ENCODE results near the gene PAK5. TPM values are rescaled to one million over a fixed set of nuclear protein-coding genes. Genes with fewer than 3 reads are reported as not detected.

The PAK5 gene
- total RNA-seq, 1 experiment from 2014 or later = not detected

- no peaks in the 10 kb centered on the region for H3K4me1 ChIP-seq (replicated peaks; ENCODE audit: insufficient read depth)
- H3K4me3 ChIP-seq = no peak overlapping the region
- H3K9me3 ChIP-seq (ENCODE audit: insufficient read depth, low read depth) = no peaks in the 10 kb centered on the region
- H3K9me2 ChIP-seq (ENCODE audit: insufficient read depth) = no peaks in the 10 kb centered on the region
- no peaks in the 10 kb centered on the region for H3K36me3 ChIP-seq (ENCODE audit: low read depth)
- H3F3A ChIP-seq (ENCODE audit: insufficient read depth, low read depth) = no peaks in the 10 kb centered on the region
- no TSS peak for BruUV-seq (replicated peaks)
- H3K79me2 ChIP-seq (ENCODE audit: low read depth) = no peaks in the 10 kb centered on the region
- no peak overlapping the region for H2AFZ ChIP-seq
- DNase-seq = no peak
- no peak overlapping the region for H3K27ac ChIP-seq
- intact Hi-C loops (cut with micrococcal nuclease; ENCODE audit: unreplicated experiment) = no loop called here
- CTCF ChIA-PET = no interaction called here
- no peak overlapping the region for H3K4me2 ChIP-seq
- TF ChIP-seq, protein P1, sequence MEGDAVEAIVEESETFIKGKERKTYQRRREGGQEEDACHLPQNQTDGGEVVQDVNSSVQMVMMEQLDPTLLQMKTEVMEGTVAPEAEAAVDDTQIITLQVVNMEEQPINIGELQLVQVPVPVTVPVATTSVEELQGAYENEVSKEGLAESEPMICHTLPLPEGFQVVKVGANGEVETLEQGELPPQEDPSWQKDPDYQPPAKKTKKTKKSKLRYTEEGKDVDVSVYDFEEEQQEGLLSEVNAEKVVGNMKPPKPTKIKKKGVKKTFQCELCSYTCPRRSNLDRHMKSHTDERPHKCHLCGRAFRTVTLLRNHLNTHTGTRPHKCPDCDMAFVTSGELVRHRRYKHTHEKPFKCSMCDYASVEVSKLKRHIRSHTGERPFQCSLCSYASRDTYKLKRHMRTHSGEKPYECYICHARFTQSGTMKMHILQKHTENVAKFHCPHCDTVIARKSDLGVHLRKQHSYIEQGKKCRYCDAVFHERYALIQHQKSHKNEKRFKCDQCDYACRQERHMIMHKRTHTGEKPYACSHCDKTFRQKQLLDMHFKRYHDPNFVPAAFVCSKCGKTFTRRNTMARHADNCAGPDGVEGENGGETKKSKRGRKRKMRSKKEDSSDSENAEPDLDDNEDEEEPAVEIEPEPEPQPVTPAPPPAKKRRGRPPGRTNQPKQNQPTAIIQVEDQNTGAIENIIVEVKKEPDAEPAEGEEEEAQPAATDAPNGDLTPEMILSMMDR (conservative IDR thresholded peaks at IDR 0.05) = no peak
- TF ChIP-seq EZH2 (IDR thresholded peaks at IDR 0.05; ENCODE audit: low read depth) = no peak
- 0 out of 2 replicates have a peak, but pooled peaks cover 15% of the 10 kb centered on the region for H3K27me3 ChIP-seq (ENCODE audit: insufficient read depth, low read depth)
- H4K20me1 ChIP-seq (ENCODE audit: insufficient read depth) = no peaks in the 10 kb centered on the region; the same call in 1 of the 2 replicates
- POLR2A ChIA-PET (ENCODE audit: unreplicated experiment) = no interaction called here
Measured at GRCh38 chr20:9632265-9632664, 206.6 kb downstream of the PAK5 start.

DNA sequence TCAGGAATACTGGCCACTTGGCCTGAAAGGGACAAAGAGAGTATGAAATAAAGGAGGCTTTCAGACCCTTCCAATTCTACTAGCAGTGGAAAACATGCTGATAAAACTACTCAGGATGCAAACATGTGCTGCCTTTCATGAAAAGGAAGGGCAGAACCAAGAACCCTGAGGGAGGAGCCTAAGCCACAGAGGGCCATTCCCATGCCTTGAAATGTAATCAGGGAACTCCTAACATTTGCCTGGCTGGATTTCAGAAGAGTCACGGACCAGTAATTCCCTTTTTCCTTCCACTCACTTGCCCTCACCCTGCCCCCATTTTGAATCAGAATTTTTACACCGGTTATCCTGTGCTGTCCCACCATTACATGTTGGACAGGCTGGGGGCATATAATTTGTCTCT lies 208.3 kb downstream of the PAK5 start:
- Histone ChIP-seq H3K9me3 (ENCODE audit: insufficient read depth, low read depth) (no peaks in the 10 kb centered on the region), H3K27me3 (ENCODE audit: insufficient read depth, low read depth) (0 out of 2 replicates have a peak, but pooled peaks cover 15% of the 10 kb centered on the region), H3K27ac (no peak overlapping the region), H3K79me2 (ENCODE audit: low read depth) (no peaks in the 10 kb centered on the region), H3K9me2 (ENCODE audit: insufficient read depth) (no peaks in the 10 kb centered on the region), H2AFZ (no peak overlapping the region), H3F3A (ENCODE audit: insufficient read depth, low read depth) (no peaks in the 10 kb centered on the region), H4K20me1 (ENCODE audit: insufficient read depth) (no peaks in the 10 kb centered on the region; the same call in 1 of the 2 replicates), H3K4me3 (no peak overlapping the region), H3K36me3 (ENCODE audit: low read depth) (no peaks in the 10 kb centered on the region), H3K4me1 (replicated peaks; ENCODE audit: insufficient read depth) (no peaks in the 10 kb centered on the region), H3K4me2 (no peak overlapping the region)
- ChIA-PET POLR2A (ENCODE audit: unreplicated experiment) (no interaction called here), CTCF (no interaction called here)
- TF ChIP-seq EZH2 (IDR thresholded peaks at IDR 0.05; ENCODE audit: low read depth) = no peak
- TF ChIP-seq, protein P1 (conservative IDR thresholded peaks at IDR 0.05) = no peak
- DNase-seq = no peak
- intact Hi-C loops (cut with micrococcal nuclease; ENCODE audit: unreplicated experiment) = no loop called here
- no TSS peak for BruUV-seq (replicated peaks)

DNA sequence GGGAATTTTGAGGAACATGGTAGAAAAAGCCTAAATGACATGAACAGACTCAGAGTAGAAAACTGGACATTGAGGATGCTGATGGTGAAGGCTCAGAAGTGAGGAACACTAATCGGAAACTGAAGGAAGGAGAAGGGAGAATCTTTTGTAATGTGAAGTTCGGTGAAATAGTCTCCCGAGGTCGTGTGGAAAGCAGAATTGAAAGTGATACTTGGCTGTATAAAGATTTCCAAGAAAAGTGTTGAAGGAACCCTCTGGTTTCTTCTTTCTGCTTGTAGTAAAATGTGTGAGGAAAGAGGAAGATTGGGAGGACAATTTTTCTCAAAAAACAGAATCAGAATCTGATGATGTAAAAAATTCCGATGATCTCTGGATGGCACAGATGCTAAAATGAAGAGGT lies 209.0 kb downstream of the PAK5 start:
- no peak for DNase-seq
- Histone ChIP-seq H3K36me3 (ENCODE audit: low read depth) (no peaks in the 10 kb centered on the region), H3K9me2 (ENCODE audit: insufficient read depth) (no peaks in the 10 kb centered on the region), H3F3A (ENCODE audit: insufficient read depth, low read depth) (no peaks in the 10 kb centered on the region), H3K4me3 (no peak overlapping the region), H3K4me1 (replicated peaks; ENCODE audit: insufficient read depth) (no peaks in the 10 kb centered on the region), H3K27ac (no peak overlapping the region), H4K20me1 (ENCODE audit: insufficient read depth) (no peaks in the 10 kb centered on the region; the same call in 1 of the 2 replicates), H3K79me2 (ENCODE audit: low read depth) (no peaks in the 10 kb centered on the region), H3K4me2 (no peak overlapping the region), H2AFZ (no peak overlapping the region), H3K27me3 (ENCODE audit: insufficient read depth, low read depth) (0 out of 2 replicates have a peak, but pooled peaks cover 15% of the 10 kb centered on the region), H3K9me3 (ENCODE audit: insufficient read depth, low read depth) (no peaks in the 10 kb centered on the region)
- CTCF ChIA-PET = no interaction called here
- intact Hi-C loops (cut with micrococcal nuclease; ENCODE audit: unreplicated experiment) = no loop called here
- no peak for TF ChIP-seq EZH2 (IDR thresholded peaks at IDR 0.05; ENCODE audit: low read depth)
- TF ChIP-seq, protein P1 (conservative IDR thresholded peaks at IDR 0.05) = no peak
- no TSS peak for BruUV-seq (replicated peaks)
- POLR2A ChIA-PET (ENCODE audit: unreplicated experiment) = no interaction called here

Data from PC-9 (cell line).